ENCODE measurements around the gene MUC15. TPM values are rescaled to one million over a fixed set of nuclear protein-coding genes. Genes with fewer than 3 reads are reported as not detected.

The MUC15 gene
- total RNA-seq (2021) (not detected in 3 replicates), Bru-seq, nascent RNA (percentile 2 among the genes with signal in this experiment)
- long read RNA-seq, experiment 1 = 0 reads
- long read RNA-seq, experiment 2 = 0 reads
- long read RNA-seq, experiment 3 = 0 reads

GRCh38 chr11:26571861-26572654 lies at the start of gene MUC15:
MUC15 (minus strand) TSS chr11:26572263; CDS start chr11:26567094, 5,169 bp downstream.
- H3K9me3 Mint-ChIP-seq = no peaks in the 10 kb centered on the region
- CTCF ChIA-PET = interaction anchor here (1.2 kb wide), 1 partner anchor 288 kb away, joined by 3 read pairs; no protein-coding TSS in a partner anchor
- no peak within 1 kb of the TSS for H3K4me3 Mint-ChIP-seq

GRCh38 chr11:26621132-26621531 lies 49.1 kb upstream of the MUC15 start:
- CTCF ChIA-PET = no interaction called here
- POLR2A ChIA-PET = no interaction called here
- ATAC-seq (no peak), DNase-seq (ENCODE audit: low spot score) (no peak)
- Mint-ChIP-seq H3K9me3 (no peaks in the 10 kb centered on the region), H3K36me3 (no peaks in the 10 kb centered on the region), H3K4me1 (peaks cover 11% of the 10 kb centered on the region), H3K27ac (no peak overlapping the region), H3K27me3 (ENCODE audit: low read depth) (no peaks in the 10 kb centered on the region), H3K4me3 (no peak overlapping the region)
- TF ChIP-seq ZNF512 (CRISPR knock-in tag; IDR thresholded peaks at IDR 0.05; ENCODE audit: borderline replicate concordance) = no peak
- TF ChIP-seq ATF1 (CRISPR knock-in tag; IDR thresholded peaks at IDR 0.05) = no peak

More at GRCh38 chr11:26571861-26572654, at the start of gene MUC15:
- H3K27me3 Mint-ChIP-seq (ENCODE audit: low read depth) = no peaks in the 10 kb centered on the region
- ATAC-seq = peak; percentile 80
- H3K4me1 Mint-ChIP-seq = peaks cover 20% of the 10 kb centered on the region
- no peak for DNase-seq (ENCODE audit: low spot score)
- no peak for TF ChIP-seq IRF1 (CRISPR knock-in tag; IDR thresholded peaks at IDR 0.05)
- TF ChIP-seq CDX4 (CRISPR knock-in tag; IDR thresholded peaks at IDR 0.05; ENCODE audit: borderline replicate concordance) = no peak
- no peak for TF ChIP-seq NR1H2 (CRISPR knock-in tag; IDR thresholded peaks at IDR 0.05)
- TF ChIP-seq ZBTB21 (CRISPR knock-in tag; IDR thresholded peaks at IDR 0.05; ENCODE audit: borderline replicate concordance) = no peak
- no peak for TF ChIP-seq CREM (CRISPR knock-in tag; IDR thresholded peaks at IDR 0.05)
- TF ChIP-seq TEAD4 (CRISPR knock-in tag; IDR thresholded peaks at IDR 0.05) = no peak
- no peak for TF ChIP-seq JAZF1 (CRISPR knock-in tag; IDR thresholded peaks at IDR 0.05)
- TF ChIP-seq ZNF396 (CRISPR knock-in tag; IDR thresholded peaks at IDR 0.05; ENCODE audit: borderline replicate concordance) = no peak
- H3K27ac Mint-ChIP-seq = peak within 1 kb of the TSS; percentile 87
- POLR2A ChIA-PET = no interaction called here
- no peaks in the 10 kb centered on the region for H3K36me3 Mint-ChIP-seq

- no peaks in the 10 kb centered on the region for H3K27me3 Mint-ChIP-seq (ENCODE audit: low read depth)
- peaks cover 11% of the 10 kb centered on the region for H3K4me1 Mint-ChIP-seq
- ChIA-PET POLR2A (no interaction called here), CTCF (no interaction called here)
- ATAC-seq = no peak
- no peak overlapping the region for H3K27ac Mint-ChIP-seq
- TF ChIP-seq NR1H2 (CRISPR knock-in tag; IDR thresholded peaks at IDR 0.05) = no peak
- TF ChIP-seq HMGA2 (CRISPR knock-in tag; IDR thresholded peaks at IDR 0.05) = peak; percentile 98
- no peak for TF ChIP-seq ZMAT4 (CRISPR knock-in tag; IDR thresholded peaks at IDR 0.05)
- no peak for TF ChIP-seq FOXP4 (CRISPR knock-in tag; IDR thresholded peaks at IDR 0.05)
- TF ChIP-seq NFE2L1 (CRISPR knock-in tag; IDR thresholded peaks at IDR 0.05) = no peak
- no peak for TF ChIP-seq SOX15 (CRISPR knock-in tag; IDR thresholded peaks at IDR 0.05)
- no peak for TF ChIP-seq AFF4 (CRISPR knock-in tag; IDR thresholded peaks at IDR 0.05; ENCODE audit: borderline replicate concordance)
- DNase-seq (ENCODE audit: low spot score) = no peak
- H3K36me3 Mint-ChIP-seq = no peaks in the 10 kb centered on the region
- H3K9me3 Mint-ChIP-seq = no peaks in the 10 kb centered on the region
- H3K4me3 Mint-ChIP-seq = no peak overlapping the region
These were observed 48.4 kb upstream of the MUC15 start for GRCh38 chr11:26620282-26621045.
